K562 (cell line): ENCODE results near the gene AFF1. TPM values are rescaled to one million over a fixed set of nuclear protein-coding genes. Genes with fewer than 3 reads are reported as not detected.

Source experiments
- ATAC-seq: fragments of 200-7000 bp; cut with Tn5 transposase; 3 replicates; pipeline ENCODE4 v1.9.1; 2020; ENCODE audit warnings: moderate library complexity
- BruUV-seq: library from RNA; stranded (reverse); fragments of 400-500 nt; replicated peaks from 2 replicates; lab custom pipeline; 2021; lab: Mats Ljungman, UMichigan
- CTCF ChIA-PET: fragments of 300-600 bp; formaldehyde crosslinking; extraction: SDS; loops from one replicate; lab custom pipeline; 2021; ENCODE audit warnings: low intra/inter-chr PET ratio; lab: Yijun Ruan, JAX
- POLR2A ChIA-PET: fragments of 300-600, 350-650 bp; sonication (Branson Sonifier 250); formaldehyde crosslinking; extraction: SDS; loops from one replicate; lab custom pipeline; 2021; ENCODE audit warnings: antibody characterized with exemption, inconsistent platforms; lab: Yijun Ruan, JAX
- DNase-seq, 4 experiments: peaks; one replicate each; pipeline versions ENCODE4 v3.0.0 to v3.0.0-alpha.2; 2011 to 2018; ENCODE audit warnings: low spot score in 3 of 4, mixed read lengths in 3 of 4; ENCODE audit errors: extremely low read depth in 1 of 4
- FAIRE-seq: peaks from 2 replicates; lab custom pipeline; 2011; peaks lifted over from hg19 to GRCh38; lab: Jason Lieb, UNC
- H2AFZ ChIP-seq: 2 replicates; pipeline ENCODE4 v1.6.0; 2011; ENCODE audit warnings: low read depth, low read length, control low read depth, inconsistent platforms
- H3K27ac ChIP-seq: fragments of 200-600 bp; 3 replicates; pipeline ENCODE4 v1.8.0; 2011; ENCODE audit warnings: low read depth, mild to moderate bottlenecking, control low read depth, inconsistent platforms, low read length, moderate library complexity, mixed read lengths; ENCODE audit errors: extremely low read depth
- H3K27me3 ChIP-seq, 2 experiments: fragments of 300-600 bp in 1 of 2; 2 replicates in 1 of 2; 3 replicates in 1 of 2; pipeline versions ENCODE4 v1.6.0 to v1.8.0; 2011; ENCODE audit warnings: inconsistent platforms in 2 of 2, low read length in 2 of 2, mild to moderate bottlenecking in 1 of 2, mixed read lengths in 1 of 2, moderate library complexity in 1 of 2; ENCODE audit not compliant: control insufficient read depth in 2 of 2, insufficient read depth in 2 of 2
- H3K36me3 ChIP-seq: fragments of 300-600 bp; 3 replicates; pipeline ENCODE4 v1.8.0; 2011; ENCODE audit warnings: mild to moderate bottlenecking, low read length, inconsistent platforms; ENCODE audit not compliant: control insufficient read depth, insufficient read depth
- H3K4me1 ChIP-seq, 2 experiments: fragments of 200-600 bp in 1 of 2; replicated peaks in 1 of 2; 2 replicates in 1 of 2; 3 replicates in 1 of 2; pipeline versions ENCODE4 v1.5.1 to v1.8.0; 2011; ENCODE audit warnings: inconsistent platforms in 2 of 2, low read length in 2 of 2, mild to moderate bottlenecking in 1 of 2, mixed read lengths in 1 of 2, moderate library complexity in 1 of 2; ENCODE audit not compliant: control insufficient read depth in 2 of 2, insufficient read depth in 2 of 2
- H3K4me2 ChIP-seq: 2 replicates; pipeline ENCODE4 v1.6.1; 2011; ENCODE audit warnings: low read length, control low read depth, inconsistent platforms, mixed read lengths; ENCODE audit not compliant: insufficient read depth
- H3K4me3 ChIP-seq: fragments of 200-600 bp; sonication (generic), shearing (Covaris generic); 2 replicates; pipeline ENCODE4 v1.5.1; 2016; ENCODE audit warnings: control low read depth, inconsistent platforms
- H3K79me2 ChIP-seq: fragments of 200-600 bp; 3 replicates; pipeline ENCODE4 v1.8.0; 2011; ENCODE audit warnings: low read length, inconsistent platforms; ENCODE audit not compliant: control insufficient read depth, insufficient read depth
- H3K9ac ChIP-seq, 2 experiments: 2 replicates each; pipeline versions ENCODE4 v1.6.0 to v1.6.1; 2011; ENCODE audit warnings: low read depth in 2 of 2, low read length in 2 of 2, control low read depth in 1 of 2, inconsistent platforms in 1 of 2, mild to moderate bottlenecking in 1 of 2, mixed read lengths in 1 of 2; ENCODE audit not compliant: insufficient read depth in 1 of 2
- H3K9me1 ChIP-seq: one replicate; pipeline ENCODE4 v1.6.0; 2011; ENCODE audit warnings: inconsistent platforms, mild to moderate bottlenecking, low read length, moderate library complexity; ENCODE audit not compliant: control insufficient read depth, insufficient read depth
- H3K9me3 ChIP-seq: replicated peaks from 2 replicates; pipeline ENCODE4 v1.5.1; 2011; ENCODE audit warnings: low read depth, low read length, inconsistent platforms; ENCODE audit not compliant: control insufficient read depth, insufficient read depth
- H4K20me1 ChIP-seq: replicated peaks from 2 replicates; pipeline ENCODE4 v1.6.1; 2011; ENCODE audit warnings: low read length, inconsistent platforms, mixed read lengths; ENCODE audit not compliant: control insufficient read depth, insufficient read depth
- CREB1 ChIP-seq, 2 experiments: sonication (generic) in 1 of 2; formaldehyde crosslinking in 1 of 2; IDR thresholded peaks; 2 replicates each; pipeline versions ENCODE4 v1.6.1 to v1.8.0; 2012 to 2022; ENCODE audit warnings: inconsistent platforms in 1 of 2, mild to moderate bottlenecking in 1 of 2, missing genetic modification reagents in 1 of 2, moderate library complexity in 1 of 2
- TCF3 ChIP-seq: sonication (generic); formaldehyde crosslinking; IDR thresholded peaks from 2 replicates; pipeline ENCODE4 v1.4.0; 2020; ENCODE audit warnings: mild to moderate bottlenecking, missing genetic modification reagents
- TEAD4 ChIP-seq, 2 experiments: sonication (generic) in 1 of 2; formaldehyde crosslinking in 1 of 2; IDR thresholded peaks; 2 replicates each; pipeline versions ENCODE4 v1.6.1 to v1.8.0; 2012 to 2022; ENCODE audit warnings: borderline replicate concordance in 1 of 2, inconsistent platforms in 1 of 2, low read length in 1 of 2, mild to moderate bottlenecking in 1 of 2, missing genetic modification reagents in 1 of 2
- ZBTB40 ChIP-seq, 2 experiments: fragments of 450-650 bp in 1 of 2; sonication (generic) in 1 of 2; formaldehyde crosslinking in 1 of 2; IDR thresholded peaks; 2 replicates each; pipeline versions ENCODE4 v1.7.1 to v1.9.0; 2016 to 2022; ENCODE audit warnings: inconsistent platforms in 1 of 2, mild to moderate bottlenecking in 1 of 2, missing genetic modification reagents in 1 of 2
- ZNF24 ChIP-seq: fragments of 450-650 bp; IDR thresholded peaks from 2 replicates; pipeline ENCODE4 v1.6.1; 2016
- WGBS: fragments of 100-300 bp; shearing (Covaris generic); methylation state at CpG from one replicate; pipeline ENCODE4 v1.1.6; 2016; ENCODE audit warnings: low coverage, mixed read lengths; ENCODE audit not compliant: insufficient coverage; ENCODE audit errors: missing lambda C conversion rate; 5-methylcytosine and 5-hydroxymethylcytosine counted together
- in situ Hi-C: fragments of 300-500 bp; cut with MboI; formaldehyde crosslinking; loops from 4 replicates; pipeline ENCODE4 v1.15.0; 2018; ENCODE audit warnings: inconsistent platforms, mixed read lengths
- intact Hi-C: fragments of 100-400 bp; cut with micrococcal nuclease; formaldehyde crosslinking; loops from 2 replicates; pipeline ENCODE4 v1.14.2; 2022
- polyA plus RNA-seq, 8 experiments: library from polyadenylated mRNA; depleted of rRNA in 4 of 8; stranded (reverse) in 5 of 8; unstranded in 3 of 8; fragments of >200 nt; fragmentation: Nextera tagmentation in 2 of 8; fragmentation: Illumina TruSeq in 1 of 8; extraction: Ambion mirVana in 2 of 8; extraction: Trizol in 1 of 8; gene quantifications; 2 replicates each; pipeline versions ENCODE4 v1.2.1 to v1.2.3, GENCODE V29; 2011 to 2014; ENCODE audit warnings: inconsistent platforms in 1 of 8, missing spikeins in 1 of 8
- total RNA-seq, 7 experiments: library from RNA; depleted of rRNA in 6 of 7; stranded (reverse); fragments of >200 nt in 6 of 7; fragmentation: Illumina TruSeq in 2 of 7; extraction: Trizol in 2 of 7; gene quantifications; 2 replicates each; pipeline versions ENCODE4 v1.2.1 to v1.2.3, GENCODE V29; 2011 to 2021; ENCODE audit warnings: low replicate concordance in 1 of 7
- TF ChIP-seq, protein P1 (sequence below), 2 experiments: fragments of 450-650 bp; conservative IDR thresholded peaks; 2 replicates each; pipeline ENCODE4 v1.6.1; 2017; ENCODE audit warnings: mild to moderate bottlenecking in 2 of 2, moderate library complexity in 2 of 2
- TF ChIP-seq, protein P2 (sequence below): fragments of 450-650 bp; formaldehyde crosslinking; IDR thresholded peaks from 2 replicates; pipeline ENCODE4 v1.4.0; 2020; ENCODE audit warnings: mild to moderate bottlenecking

AFF1 gene
- total and polyA plus RNA-seq, 9 of the 15 experiments (the other 6 are each of a cell fraction or from before 2014, with no cell fraction given) = 4.1 to 47.5 (median 17.2) TPM

DNA sequence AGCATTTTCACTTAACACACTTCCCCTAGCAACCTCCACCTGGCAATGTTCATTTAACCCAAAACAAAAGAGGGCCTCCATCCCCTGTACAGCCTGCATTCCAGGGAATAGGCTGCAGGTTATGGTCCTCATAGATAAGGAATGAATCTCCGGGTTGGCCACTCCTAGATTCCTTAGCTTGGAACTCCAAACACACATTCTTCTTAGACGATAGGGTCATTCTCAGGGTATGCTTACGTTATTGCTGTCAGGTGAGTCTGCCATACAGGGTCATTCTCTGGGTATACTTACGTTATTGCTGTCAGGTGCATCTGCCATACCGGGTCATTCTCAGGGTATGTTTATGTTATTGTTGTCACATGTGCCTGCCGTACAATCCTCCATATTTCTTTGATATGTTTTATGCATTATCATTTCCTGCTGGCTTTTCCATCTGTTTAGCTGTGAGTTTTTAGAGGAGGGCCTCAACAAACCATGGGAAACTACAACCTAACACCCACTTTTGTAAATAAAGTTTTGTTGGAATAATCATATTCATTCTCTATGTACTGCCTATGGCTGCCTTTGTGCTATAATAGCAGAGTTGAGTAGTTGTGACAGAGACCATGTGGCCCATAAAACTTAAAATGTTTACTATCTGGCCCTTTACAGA is 8.2 kb upstream of the AFF1 start:
- H3K9me1 ChIP-seq = no peaks in the 10 kb centered on the region
- DNase-seq (peak in 2 of 4 experiments; percentile 37), ATAC-seq (no peak; the same call in 2 of the 3 replicates), FAIRE-seq (no peak)
- H3K4me1 ChIP-seq = peaks cover 3 to 24% of the 10 kb centered on the region in 2 experiments; a peak in 3 of 5 replicates
- H3K27me3 ChIP-seq = no peaks in the 10 kb centered on the region
- ChIA-PET CTCF (no interaction called here), POLR2A (interaction anchor here (1.3 kb wide), 1 partner anchor 34 kb away, joined by 3 read pairs; no protein-coding TSS in a partner anchor)
- H3K9me3 ChIP-seq = no peaks in the 10 kb centered on the region
- WGBS = 33% methylated on average over 6 of the region's 6 CpGs
- no peak overlapping the region for H3K4me3 ChIP-seq
- no TSS peak for BruUV-seq
- no peaks in the 10 kb centered on the region for H3K79me2 ChIP-seq
- H3K27ac ChIP-seq = peak overlapping the region; percentile 3; the same call in 1 of the 3 replicates
- no peak overlapping the region for H3K9ac ChIP-seq
- H3K4me2 ChIP-seq = no peak overlapping the region; the same call in 1 of the 2 replicates
- intact Hi-C loops = loop anchor here (5.0 kb wide), 1 partner anchor 36 kb away; no protein-coding TSS in a partner anchor
- peak overlapping the region; percentile 33 for H2AFZ ChIP-seq
- in situ Hi-C loops = loop anchor here (5.0 kb wide), 1 partner anchor 166 kb away; no protein-coding TSS in a partner anchor
- no peaks in the 10 kb centered on the region for H4K20me1 ChIP-seq
- no peaks in the 10 kb centered on the region for H3K36me3 ChIP-seq
- 0 out of 2 replicates have a peak, but pooled peaks have one; percentile 50 for TF ChIP-seq TEAD4 (IDR thresholded peaks at IDR 0.05; ENCODE audit: low read length)
- TF ChIP-seq TEAD4 (CRISPR knock-in tag; IDR thresholded peaks at IDR 0.05; ENCODE audit: borderline replicate concordance) = no peak
- peak; percentile 88 for TF ChIP-seq ZBTB40 (IDR thresholded peaks at IDR 0.05)
- peak; percentile 81 for TF ChIP-seq ZBTB40 (CRISPR knock-in tag; IDR thresholded peaks at IDR 0.05)
- no peak for TF ChIP-seq CREB1 (IDR thresholded peaks at IDR 0.05)
- TF ChIP-seq CREB1 (CRISPR knock-in tag; IDR thresholded peaks at IDR 0.05) = no peak
- TF ChIP-seq, protein P1, sequence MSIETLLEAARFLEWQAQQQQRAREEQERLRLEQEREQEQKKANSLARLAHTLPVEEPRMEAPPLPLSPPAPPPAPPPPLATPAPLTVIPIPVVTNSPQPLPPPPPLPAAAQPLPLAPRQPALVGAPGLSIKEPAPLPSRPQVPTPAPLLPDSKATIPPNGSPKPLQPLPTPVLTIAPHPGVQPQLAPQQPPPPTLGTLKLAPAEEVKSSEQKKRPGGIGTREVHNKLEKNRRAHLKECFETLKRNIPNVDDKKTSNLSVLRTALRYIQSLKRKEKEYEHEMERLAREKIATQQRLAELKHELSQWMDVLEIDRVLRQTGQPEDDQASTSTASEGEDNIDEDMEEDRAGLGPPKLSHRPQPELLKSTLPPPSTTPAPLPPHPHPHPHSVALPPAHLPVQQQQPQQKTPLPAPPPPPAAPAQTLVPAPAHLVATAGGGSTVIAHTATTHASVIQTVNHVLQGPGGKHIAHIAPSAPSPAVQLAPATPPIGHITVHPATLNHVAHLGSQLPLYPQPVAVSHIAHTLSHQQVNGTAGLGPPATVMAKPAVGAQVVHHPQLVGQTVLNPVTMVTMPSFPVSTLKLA (conservative IDR thresholded peaks at IDR 0.05) = peak in 1 of 2 experiments; percentile 28; a peak in 1 of 4 replicates
- TF ChIP-seq TCF3 (CRISPR knock-in tag) = 0 out of 2 replicates have a peak, but pooled peaks have one; percentile 17
- TF ChIP-seq, protein P2, sequence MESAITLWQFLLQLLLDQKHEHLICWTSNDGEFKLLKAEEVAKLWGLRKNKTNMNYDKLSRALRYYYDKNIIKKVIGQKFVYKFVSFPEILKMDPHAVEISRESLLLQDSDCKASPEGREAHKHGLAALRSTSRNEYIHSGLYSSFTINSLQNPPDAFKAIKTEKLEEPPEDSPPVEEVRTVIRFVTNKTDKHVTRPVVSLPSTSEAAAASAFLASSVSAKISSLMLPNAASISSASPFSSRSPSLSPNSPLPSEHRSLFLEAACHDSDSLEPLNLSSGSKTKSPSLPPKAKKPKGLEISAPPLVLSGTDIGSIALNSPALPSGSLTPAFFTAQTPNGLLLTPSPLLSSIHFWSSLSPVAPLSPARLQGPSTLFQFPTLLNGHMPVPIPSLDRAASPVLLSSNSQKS (CRISPR knock-in tag) = no peak
- no peak for TF ChIP-seq ZNF24
